ENCODE measurements around the gene ZSWIM1. TPM values are rescaled to one million over a fixed set of nuclear protein-coding genes. Genes with fewer than 3 reads are reported as not detected.

Gene ZSWIM1
- total and polyA plus RNA-seq, 2 donors (not counting 3 experiments of a cell fraction or from before 2014, with no cell fraction given) = 8.5 to 10.0 TPM

GRCh38 chr20:45841407-45842129, 39.5 kb upstream of the ZSWIM1 start:
- no peak overlapping the region for H3K9ac ChIP-seq (replicated peaks; ENCODE audit: extremely low read depth, insufficient read depth, low read length)
- no peaks in the 10 kb centered on the region for H3K79me2 ChIP-seq (ENCODE audit: control insufficient read depth, insufficient read depth, low read length)
- H3K4me3 ChIP-seq (replicated peaks in 1 of 3; ENCODE audit: insufficient read depth in 1 of 3, low read depth in 1 of 3, low read length in 3 of 3) = no peak overlapping the region
- DNase-seq (ENCODE audit: low read depth, low spot score) (no peak), FAIRE-seq (no peak)
- H3K27ac ChIP-seq (ENCODE audit: insufficient read depth, low read depth, low read length) = no peak overlapping the region
- peaks cover 6% of the 10 kb centered on the region for H3K4me1 ChIP-seq (ENCODE audit: control insufficient read depth, extremely low read depth, insufficient read depth, low read length)
- ChIA-PET CTCF (interaction anchor here (1.0 to 1.1 kb wide), 4 partner anchors 8 to 128 kb away, joined by 3 to 4 read pairs (median 3); no protein-coding TSS in a partner anchor), POLR2A (no interaction called here)
- H3K9me1 ChIP-seq (replicated peaks; ENCODE audit: control insufficient read depth, extremely low read depth, insufficient read depth, low read length) = no peaks in the 10 kb centered on the region
- no peaks in the 10 kb centered on the region for H3K9me3 ChIP-seq (replicated peaks; ENCODE audit: control insufficient read depth, insufficient read depth, low read length)
- H3K4me2 ChIP-seq (ENCODE audit: insufficient read depth, low read length) = no peak overlapping the region
- dilution Hi-C loops (cut with MboI; ENCODE audit: extremely low pct_ligation_motif_present, low sequenced_read_pairs) (no loop called here), intact Hi-C loops (cut with micrococcal nuclease) (no loop called here)
- H2AFZ ChIP-seq (ENCODE audit: low read depth, low read length) = no peak overlapping the region
- H3K36me3 ChIP-seq (ENCODE audit: control insufficient read depth in 2 of 2, extremely low read depth in 1 of 2, insufficient read depth in 2 of 2, low read length in 2 of 2) = peaks cover 0 to 34% of the 10 kb centered on the region in 2 experiments
- no peak for TF ChIP-seq POLR2AphosphoS5 (IDR thresholded peaks at IDR 0.05; ENCODE audit: insufficient read depth, low read depth, low read length)
- no peak for TF ChIP-seq JUN (IDR thresholded peaks at IDR 0.05; ENCODE audit: borderline replicate concordance, insufficient read depth, insufficient read length, low read depth)
- no peak for TF ChIP-seq FOS (IDR thresholded peaks at IDR 0.05; ENCODE audit: borderline replicate concordance, insufficient read depth, low read length)
- no peak for TF ChIP-seq GATA2 (IDR thresholded peaks at IDR 0.05; ENCODE audit: insufficient read depth, insufficient read length, low read depth, low read length)
- TF ChIP-seq EZH2 (IDR thresholded peaks at IDR 0.05; ENCODE audit: borderline replicate concordance, low read depth, low read length, severe bottlenecking) = no peak
- no peak for TF ChIP-seq CTCF (IDR thresholded peaks at IDR 0.05; ENCODE audit: extremely low read depth in 1 of 2, insufficient read depth in 1 of 2, low read depth in 1 of 2, low read length in 2 of 2)
- TF ChIP-seq MAX (IDR thresholded peaks at IDR 0.05; ENCODE audit: insufficient read depth, insufficient read length) = no peak
- no peak for TF ChIP-seq POLR2A (IDR thresholded peaks at IDR 0.05; ENCODE audit: low read depth, low read length)
- no peak for TF ChIP-seq MYC (IDR thresholded peaks at IDR 0.05; ENCODE audit: low read depth, low read length)
- H3K27me3 ChIP-seq (ENCODE audit: control insufficient read depth in 2 of 2, insufficient read depth in 2 of 2, low read length in 2 of 2) = no peaks in the 10 kb centered on the region
- H4K20me1 ChIP-seq (replicated peaks; ENCODE audit: control insufficient read depth, extremely low read depth, insufficient read depth, low read length) = no peaks in the 10 kb centered on the region
- BruUV-seq (replicated peaks) = no TSS peak

All from endothelial cell of umbilical vein (primary cell).